GM12878 (cell line): Measurements from ENCODE around the gene OTOA. TPM values are rescaled to one million over a fixed set of nuclear protein-coding genes. Genes with fewer than 3 reads are reported as not detected.
A peak's percentile ranks its signal among the peaks of the same experiment; 100 is the strongest.
"Not testable (repeated sequence)": the region's sequence is repeated elsewhere in the genome, so short reads cannot be mapped to it uniquely, and the experiment has no call there.

Experiments used
- ATAC-seq: fragments of 200-7000 bp; cut with Tn5 transposase; 3 replicates; pipeline ENCODE4 v1.9.1; 2020; ENCODE audit warnings: mild to moderate bottlenecking, moderate library complexity
- BruUV-seq: library from RNA; stranded (reverse); fragments of 400-500 nt; replicated peaks from 2 replicates; lab custom pipeline; 2021; lab: Mats Ljungman, UMichigan
- CTCF ChIA-PET: fragments of 300-600 bp; sonication (Branson Sonifier 250); formaldehyde crosslinking; extraction: SDS; loops from one replicate; lab custom pipeline; 2021; ENCODE audit warnings: inconsistent platforms; lab: Yijun Ruan, JAX
- POLR2A ChIA-PET: fragments of 350-600 bp; formaldehyde crosslinking; extraction: SDS; loops from one replicate; lab custom pipeline; 2021; ENCODE audit warnings: inconsistent platforms; lab: Charles Lee
- RAD21 ChIA-PET: fragments of 300-600 bp; sonication (Branson Sonifier 250); formaldehyde crosslinking; loops from one replicate; lab custom pipeline; 2023; ENCODE audit warnings: antibody characterized with exemption; ENCODE audit not compliant: unreplicated experiment; lab: Charles Lee
- SMC1A ChIA-PET: fragments of 300-600 bp; sonication (Branson Sonifier 250); formaldehyde crosslinking; loops from one replicate; lab custom pipeline; 2023; ENCODE audit not compliant: unreplicated experiment, uncharacterized antibody; lab: Charles Lee
- DNase-seq: peaks from one replicate; pipeline ENCODE4 v3.0.0-alpha.2; 2011; ENCODE audit warnings: low read depth, low spot score
- FAIRE-seq: peaks from 3 replicates; lab custom pipeline; 2011; peaks lifted over from hg19 to GRCh38; lab: Jason Lieb, UNC
- H2AFZ ChIP-seq: 2 replicates; pipeline ENCODE4 v1.6.0; 2011; ENCODE audit warnings: low read depth, low read length, control low read depth; ENCODE audit not compliant: control insufficient read depth
- H3K27ac ChIP-seq: 2 replicates; pipeline ENCODE4 v1.5.1; 2011; ENCODE audit warnings: control low read depth; ENCODE audit not compliant: control insufficient read depth, insufficient read depth
- H3K27me3 ChIP-seq, 2 experiments: replicated peaks in 1 of 2; 2 replicates each; pipeline versions ENCODE4 v1.6.0 to v1.6.1; 2011; ENCODE audit warnings: low read length in 1 of 2; ENCODE audit not compliant: control insufficient read depth in 2 of 2, insufficient read depth in 2 of 2
- H3K36me3 ChIP-seq, 2 experiments: 2 replicates each; pipeline ENCODE4 v1.5.1; 2011; ENCODE audit warnings: low read length in 1 of 2; ENCODE audit not compliant: control insufficient read depth in 2 of 2, insufficient read depth in 2 of 2
- H3K4me1 ChIP-seq: 2 replicates; pipeline ENCODE4 v1.6.1; 2011; ENCODE audit warnings: mild to moderate bottlenecking, low read length, moderate library complexity, mixed read lengths; ENCODE audit not compliant: control insufficient read depth, insufficient read depth
- H3K4me2 ChIP-seq: 2 replicates; pipeline ENCODE4 v1.6.0; 2011; ENCODE audit warnings: control low read depth; ENCODE audit not compliant: control insufficient read depth, insufficient read depth
- H3K4me3 ChIP-seq: fragments of 200-600 bp; sonication (generic); 2 replicates; pipeline ENCODE4 v1.5.1; 2016
- H3K79me2 ChIP-seq: 2 replicates; pipeline ENCODE4 v1.6.0; 2011; ENCODE audit warnings: low read length; ENCODE audit not compliant: control insufficient read depth, insufficient read depth
- H3K9ac ChIP-seq: 2 replicates; pipeline ENCODE4 v1.8.0; 2011; ENCODE audit warnings: low read length, control low read depth, mixed read lengths; ENCODE audit not compliant: control insufficient read depth, insufficient read depth
- H3K9me3 ChIP-seq: replicated peaks from 3 replicates; pipeline ENCODE4 v1.5.1; 2011; ENCODE audit warnings: mild to moderate bottlenecking, low read length; ENCODE audit not compliant: control insufficient read depth, insufficient read depth
- H4K20me1 ChIP-seq: 2 replicates; pipeline ENCODE4 v1.6.0; 2011; ENCODE audit not compliant: control insufficient read depth, insufficient read depth
- NR2F1 ChIP-seq: fragments of 450-650 bp; conservative IDR thresholded peaks from 2 replicates; pipeline ENCODE4 v1.6.1; 2017; ENCODE audit warnings: mild to moderate bottlenecking
- TAF1 ChIP-seq: IDR thresholded peaks from 2 replicates; pipeline ENCODE4 v1.6.1; 2011; ENCODE audit warnings: mild to moderate bottlenecking, low read depth, low read length, borderline replicate concordance
- YY1 ChIP-seq: IDR thresholded peaks from 2 replicates; pipeline ENCODE4 v1.6.1; 2011; ENCODE audit warnings: low read depth, mild to moderate bottlenecking, low read length
- WGBS: methylation state at CpG from one replicate; pipeline ENCODE4 v1.1.6; 2016; ENCODE audit warnings: low lambda C conversion rate; ENCODE audit not compliant: insufficient replicate concordance, insufficient coverage; ENCODE audit errors: missing lambda C conversion rate; 5-methylcytosine and 5-hydroxymethylcytosine counted together
- in situ Hi-C: fragments of 300-500 bp; cut with MboI; formaldehyde crosslinking; loops from 9 replicates; pipeline ENCODE4 v1.14.3; 2018; ENCODE audit warnings: mixed read lengths
- intact Hi-C: fragments of 100-400 bp; cut with micrococcal nuclease; formaldehyde crosslinking; loops from one replicate; pipeline ENCODE4 v1.14.2; 2022; ENCODE audit not compliant: unreplicated experiment
- polyA plus RNA-seq, 11 experiments: library from polyadenylated mRNA; depleted of rRNA in 4 of 11; unstranded in 6 of 11; stranded (reverse) in 5 of 11; fragments of >200 nt; fragmentation: Nextera tagmentation in 4 of 11; fragmentation: Illumina TruSeq in 1 of 11; extraction: Ambion mirVana in 4 of 11; extraction: Trizol in 1 of 11; gene quantifications; 1 replicate in 1 of 11; 2 replicates in 10 of 11; pipeline versions ENCODE4 v1.2.1 to v1.2.3, GENCODE V29; 2011 to 2016; ENCODE audit warnings: inconsistent platforms in 2 of 11, missing spikeins in 2 of 11, low read depth in 1 of 11
- total RNA-seq, 4 experiments: library from RNA; depleted of rRNA in 3 of 4; stranded (reverse); fragments of >200 nt in 3 of 4; fragmentation: Illumina TruSeq in 1 of 4; extraction: Trizol in 1 of 4; gene quantifications; 2 replicates each; pipeline versions ENCODE4 v1.2.1 to v1.2.3, GENCODE V29; 2013 to 2021

The OTOA gene
- total and polyA plus RNA-seq, 10 of the 15 experiments (the other 5 are each of a cell fraction or from before 2014, with no cell fraction given), result 0.33 to 1.5 (median 0.61) TPM

DNA sequence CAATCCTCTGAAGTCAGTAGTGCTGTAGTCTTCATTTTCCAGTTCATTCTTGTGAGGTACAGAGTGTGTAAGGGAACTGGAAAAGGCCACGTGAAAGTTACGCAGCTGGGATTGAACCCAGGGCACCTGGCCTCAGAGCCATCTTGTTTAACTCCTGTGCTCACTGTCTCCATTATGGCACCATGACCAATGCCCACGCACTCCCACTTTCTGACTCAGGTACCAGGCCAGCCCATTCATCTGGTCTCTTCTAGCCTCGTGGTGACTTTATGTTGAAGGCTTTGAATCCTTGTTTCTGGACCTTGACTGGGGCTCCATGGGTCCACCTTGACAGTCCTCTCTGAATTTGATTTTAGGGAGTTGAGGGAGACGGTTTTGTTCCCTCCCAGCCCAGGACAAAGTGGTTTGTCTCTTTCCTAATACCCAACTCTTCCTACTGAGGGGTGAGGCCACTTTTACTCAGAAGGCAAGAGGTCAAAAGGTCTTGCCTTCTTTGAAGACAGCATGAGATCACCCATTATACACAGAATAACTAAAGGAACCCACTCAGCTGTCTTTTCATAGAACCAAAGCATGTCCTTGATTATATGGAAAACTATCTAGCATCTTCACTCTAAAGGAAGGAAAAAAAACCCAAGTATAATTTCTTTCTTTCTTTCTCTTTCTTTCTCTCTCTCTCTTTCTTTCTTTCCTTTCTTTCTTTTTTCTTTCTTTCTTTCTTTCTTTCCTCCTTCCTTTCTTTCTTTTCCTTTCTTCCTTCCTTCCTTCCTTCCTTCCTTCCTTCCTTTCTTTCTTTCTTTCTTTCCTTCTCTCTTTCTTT lies 50.0 kb downstream of the OTOA start:
- Histone ChIP-seq H3K4me3 (no peak overlapping the region), H3K9ac (no peak overlapping the region), H3K27ac (no peak overlapping the region), H3K4me1 (no peaks in the 10 kb centered on the region), H3K27me3 (no peaks in the 10 kb centered on the region), H2AFZ (no peak overlapping the region), H3K4me2 (no peak overlapping the region), H4K20me1 (no peaks in the 10 kb centered on the region), H3K36me3 (no peaks in the 10 kb centered on the region), H3K9me3 (no peaks in the 10 kb centered on the region), H3K79me2 (no peaks in the 10 kb centered on the region)
- ChIA-PET RAD21 (no interaction called here), POLR2A (interaction anchor here (0.7 kb wide), 1 partner anchor 59 kb away, joined by 4 read pairs; no protein-coding TSS in a partner anchor), CTCF (no interaction called here), SMC1A (interaction anchor here (1.4 to 1.7 kb wide), 2 partner anchors 12 to 73 kb away, joined by 3 to 4 read pairs; no protein-coding TSS in a partner anchor)
- in situ Hi-C loops (no loop called here), intact Hi-C loops (no loop called here)
- DNase-seq, result no peak
- BruUV-seq, result no TSS peak
- TF ChIP-seq NR2F1, result peak; percentile 57; the same call in 1 of the 2 replicates
- TF ChIP-seq YY1, result no peak
- no peak for TF ChIP-seq TAF1
- no peak for ATAC-seq
- WGBS, result 33% methylated on average over 5 of the region's 5 CpGs
- no peak for FAIRE-seq

GRCh38 chr16:21714369-21714618 lies 50.5 kb downstream of the OTOA start:
- SMC1A ChIA-PET, H4K20me1 ChIP-seq, H3K36me3 ChIP-seq, DNase-seq, ATAC-seq, H3K27ac ChIP-seq, RAD21 ChIA-PET, H3K9me3 ChIP-seq, H3K27me3 ChIP-seq, BruUV-seq, H3K4me3 ChIP-seq, H3K9ac ChIP-seq, H3K4me1 ChIP-seq, in situ Hi-C loops, intact Hi-C loops, H3K4me2 ChIP-seq, FAIRE-seq, H2AFZ ChIP-seq, H3K79me2 ChIP-seq: not testable (repeated sequence)
- CTCF ChIA-PET, result interaction anchor here (0.6 kb wide), 1 partner anchor 10 kb away, joined by 4 read pairs; no protein-coding TSS in a partner anchor
- POLR2A ChIA-PET, result interaction anchor here (0.7 kb wide), 1 partner anchor 59 kb away, joined by 4 read pairs; no protein-coding TSS in a partner anchor
